Lower lobe of right lung (tissue), 2 donors: ENCODE results near the gene MED9. TPM values are rescaled to one million over a fixed set of nuclear protein-coding genes. Genes with fewer than 3 reads are reported as not detected.

Experiments
- ATAC-seq, 2 donors: fragments of 200-7000 bp; cut with Tn5 transposase; one replicate each; pipeline ENCODE4 v1.9.1; 2020 to 2022; ENCODE audit warnings: mild to moderate bottlenecking in 2 of 2, moderate library complexity in 2 of 2
- DNase-seq: peaks from one replicate; pipeline ENCODE4 v3.0.0-alpha.2; 2020
- H3K27ac ChIP-seq: fragments of 200-600 bp; one replicate; pipeline ENCODE4 v1.8.0; 2022
- H3K27me3 ChIP-seq: fragments of 200-600 bp; one replicate; pipeline ENCODE4 v1.8.0; 2022; ENCODE audit warnings: low read depth
- H3K36me3 ChIP-seq: fragments of 200-600 bp; one replicate; pipeline ENCODE4 v1.8.0; 2022; ENCODE audit warnings: mild to moderate bottlenecking
- H3K4me1 ChIP-seq: fragments of 200-600 bp; one replicate; pipeline ENCODE4 v1.8.0; 2022
- H3K4me3 ChIP-seq: fragments of 200-600 bp; one replicate; pipeline ENCODE4 v1.8.0; 2022; ENCODE audit warnings: mild to moderate bottlenecking
- H3K9me3 ChIP-seq: fragments of 200-600 bp; one replicate; pipeline ENCODE4 v1.8.0; 2022
- intact Hi-C: fragments of 100-400 bp; cut with DNase I; formaldehyde crosslinking; loops from one replicate; pipeline ENCODE4 v1.11.0; 2022
- total RNA-seq: library from RNA; stranded (reverse); fragmentation: NEBNext Ultra II Directional; extraction: Animal tissue kit (Norgen Biotek cat#: 25700); gene quantifications from one replicate; pipeline ENCODE4 v1.2.1, GENCODE V29; 2021
- TF ChIP-seq, protein P1 (sequence below): fragments of 200-600 bp; IDR thresholded peaks from one replicate; pipeline ENCODE4 v1.8.0; 2022; ENCODE audit warnings: antibody characterized with exemption, mild to moderate bottlenecking
- donor health status: DM: no; HTN: yes; CAD: no; lungs with severe emphysema.

MED9 gene
- total RNA-seq, 1 donor from 2014 or later, result 14.5 TPM

DNA sequence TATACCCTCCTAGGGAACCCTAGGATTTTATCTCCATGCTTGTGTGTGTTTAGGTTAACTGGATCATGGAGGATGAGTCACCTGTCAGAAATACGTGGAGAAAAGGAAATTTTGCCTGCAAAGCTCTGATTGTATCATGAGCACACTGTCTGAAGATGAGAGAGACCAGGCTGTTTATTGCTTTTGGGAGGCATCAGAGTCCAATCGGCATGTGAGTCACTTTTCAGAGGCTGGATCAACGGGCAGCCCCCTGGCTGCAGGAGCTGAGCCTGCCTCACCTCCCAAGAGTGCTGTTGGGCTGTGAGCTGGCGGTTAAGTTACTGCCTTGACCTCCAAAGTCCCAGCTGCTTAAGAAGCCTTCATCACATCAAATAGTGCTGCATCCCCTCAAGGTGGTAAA is 41.5 kb upstream of the MED9 start:
- peak; percentile 14 for DNase-seq
- intact Hi-C loops, result no loop called here
- Histone ChIP-seq H3K4me1 (peaks cover 19% of the 10 kb centered on the region), H3K27me3 (no peaks in the 10 kb centered on the region), H3K27ac (no peak overlapping the region), H3K36me3 (no peaks in the 10 kb centered on the region), H3K9me3 (no peaks in the 10 kb centered on the region), H3K4me3 (no peak overlapping the region)
- TF ChIP-seq, protein P1, sequence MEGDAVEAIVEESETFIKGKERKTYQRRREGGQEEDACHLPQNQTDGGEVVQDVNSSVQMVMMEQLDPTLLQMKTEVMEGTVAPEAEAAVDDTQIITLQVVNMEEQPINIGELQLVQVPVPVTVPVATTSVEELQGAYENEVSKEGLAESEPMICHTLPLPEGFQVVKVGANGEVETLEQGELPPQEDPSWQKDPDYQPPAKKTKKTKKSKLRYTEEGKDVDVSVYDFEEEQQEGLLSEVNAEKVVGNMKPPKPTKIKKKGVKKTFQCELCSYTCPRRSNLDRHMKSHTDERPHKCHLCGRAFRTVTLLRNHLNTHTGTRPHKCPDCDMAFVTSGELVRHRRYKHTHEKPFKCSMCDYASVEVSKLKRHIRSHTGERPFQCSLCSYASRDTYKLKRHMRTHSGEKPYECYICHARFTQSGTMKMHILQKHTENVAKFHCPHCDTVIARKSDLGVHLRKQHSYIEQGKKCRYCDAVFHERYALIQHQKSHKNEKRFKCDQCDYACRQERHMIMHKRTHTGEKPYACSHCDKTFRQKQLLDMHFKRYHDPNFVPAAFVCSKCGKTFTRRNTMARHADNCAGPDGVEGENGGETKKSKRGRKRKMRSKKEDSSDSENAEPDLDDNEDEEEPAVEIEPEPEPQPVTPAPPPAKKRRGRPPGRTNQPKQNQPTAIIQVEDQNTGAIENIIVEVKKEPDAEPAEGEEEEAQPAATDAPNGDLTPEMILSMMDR, result no peak
- ATAC-seq, result no peak

DNA sequence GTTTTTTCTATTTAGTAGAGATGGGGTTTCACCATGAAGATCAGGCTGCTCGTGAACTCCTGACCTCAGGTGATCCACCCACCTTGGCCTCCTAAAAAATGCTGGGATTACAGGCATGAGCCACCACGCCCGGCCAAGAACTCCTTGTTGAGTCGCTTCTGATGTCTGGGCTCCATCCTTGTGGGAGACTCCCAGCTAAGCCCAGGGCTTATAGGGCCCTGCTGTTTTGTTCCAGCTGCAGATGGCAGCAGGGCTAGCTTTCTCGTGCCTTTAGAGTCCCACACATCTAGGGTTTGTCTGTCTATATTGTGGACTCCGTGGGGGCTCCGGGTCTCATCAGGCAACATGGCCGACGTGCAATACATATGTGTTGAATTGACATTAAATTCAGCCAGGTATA is 39.3 kb upstream of the MED9 start:
- no peak overlapping the region for H3K4me3 ChIP-seq
- H3K4me1 ChIP-seq, result peaks cover 24% of the 10 kb centered on the region
- H3K27ac ChIP-seq, result no peak overlapping the region
- intact Hi-C loops, result no loop called here
- H3K36me3 ChIP-seq, result no peaks in the 10 kb centered on the region
- TF ChIP-seq, protein P1, result no peak
- ATAC-seq, result no peak
- DNase-seq, result no peak
- no peaks in the 10 kb centered on the region for H3K9me3 ChIP-seq
- H3K27me3 ChIP-seq, result no peaks in the 10 kb centered on the region

DNA sequence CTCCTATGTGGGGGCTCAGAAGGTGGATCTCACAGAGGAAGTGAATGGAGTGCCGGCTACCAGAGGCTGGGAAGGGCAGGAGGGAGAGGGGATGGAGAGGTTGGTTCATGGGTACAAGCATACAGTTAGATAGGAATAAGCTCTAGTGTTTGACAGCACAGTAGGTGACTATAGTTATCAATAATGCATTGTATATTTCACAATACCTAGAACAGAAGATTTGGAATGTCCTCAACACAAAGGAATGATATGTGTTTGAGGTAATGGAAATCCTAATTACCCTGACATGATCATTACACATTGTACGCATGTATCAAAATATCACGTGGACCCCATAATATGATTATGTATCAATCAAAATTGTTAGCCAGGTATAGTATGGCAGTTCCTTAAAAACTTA is 38.9 kb upstream of the MED9 start:
- Histone ChIP-seq H3K4me1 (peaks cover 21% of the 10 kb centered on the region), H3K27ac (no peak overlapping the region), H3K9me3 (no peaks in the 10 kb centered on the region), H3K36me3 (no peaks in the 10 kb centered on the region), H3K4me3 (no peak overlapping the region), H3K27me3 (no peaks in the 10 kb centered on the region)
- DNase-seq (no peak), ATAC-seq (no peak)
- TF ChIP-seq, protein P1, result no peak
- intact Hi-C loops, result no loop called here

DNA sequence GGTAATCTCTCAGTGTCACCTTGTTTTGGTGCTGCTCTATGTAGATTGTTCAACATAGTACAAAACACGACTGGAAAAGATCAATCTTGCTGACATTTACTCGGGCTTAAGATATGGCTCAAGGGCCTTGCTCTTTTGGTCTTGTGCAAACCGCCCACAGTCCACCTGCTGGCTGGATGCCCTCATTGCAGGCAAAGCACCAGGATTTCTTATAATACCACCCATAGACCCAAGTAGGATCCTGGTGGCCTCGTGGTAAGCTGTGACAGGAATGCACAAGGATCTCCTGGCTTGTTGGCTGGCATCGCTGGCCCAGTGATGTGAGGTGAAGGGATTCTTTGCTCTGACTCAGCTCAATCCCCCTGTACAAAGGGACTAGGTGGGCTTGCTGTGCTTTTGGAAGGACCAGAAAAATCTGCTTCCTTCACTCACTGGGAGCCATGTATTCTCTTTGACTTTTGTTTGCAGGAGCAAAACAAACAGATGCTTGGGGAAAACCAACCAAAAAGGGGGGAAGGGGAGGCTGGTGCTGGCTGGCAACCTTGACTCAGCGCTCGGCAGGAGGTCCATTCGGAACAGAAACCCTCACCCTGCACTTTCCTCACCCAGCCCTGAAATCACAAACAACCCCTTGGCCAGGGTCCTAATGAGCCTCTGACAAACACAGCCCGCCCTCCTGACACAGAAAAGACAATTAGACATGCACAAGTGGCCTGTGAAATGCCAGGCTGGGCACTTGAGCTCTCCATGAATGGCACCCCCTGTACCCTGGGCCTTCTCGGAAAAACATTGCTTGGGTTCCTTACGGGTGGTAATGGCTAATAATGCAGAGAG is 36.6 kb upstream of the MED9 start:
- TF ChIP-seq, protein P1, result peak; percentile 64
- H3K36me3 ChIP-seq, result no peaks in the 10 kb centered on the region
- peak; percentile 80 for DNase-seq
- H3K4me3 ChIP-seq, result no peak overlapping the region
- no peaks in the 10 kb centered on the region for H3K9me3 ChIP-seq
- peak; percentile 85 for ATAC-seq
- intact Hi-C loops, result no loop called here
- H3K27me3 ChIP-seq, result no peaks in the 10 kb centered on the region
- H3K4me1 ChIP-seq, result peaks cover 18% of the 10 kb centered on the region
- H3K27ac ChIP-seq, result peak overlapping the region; percentile 75

DNA sequence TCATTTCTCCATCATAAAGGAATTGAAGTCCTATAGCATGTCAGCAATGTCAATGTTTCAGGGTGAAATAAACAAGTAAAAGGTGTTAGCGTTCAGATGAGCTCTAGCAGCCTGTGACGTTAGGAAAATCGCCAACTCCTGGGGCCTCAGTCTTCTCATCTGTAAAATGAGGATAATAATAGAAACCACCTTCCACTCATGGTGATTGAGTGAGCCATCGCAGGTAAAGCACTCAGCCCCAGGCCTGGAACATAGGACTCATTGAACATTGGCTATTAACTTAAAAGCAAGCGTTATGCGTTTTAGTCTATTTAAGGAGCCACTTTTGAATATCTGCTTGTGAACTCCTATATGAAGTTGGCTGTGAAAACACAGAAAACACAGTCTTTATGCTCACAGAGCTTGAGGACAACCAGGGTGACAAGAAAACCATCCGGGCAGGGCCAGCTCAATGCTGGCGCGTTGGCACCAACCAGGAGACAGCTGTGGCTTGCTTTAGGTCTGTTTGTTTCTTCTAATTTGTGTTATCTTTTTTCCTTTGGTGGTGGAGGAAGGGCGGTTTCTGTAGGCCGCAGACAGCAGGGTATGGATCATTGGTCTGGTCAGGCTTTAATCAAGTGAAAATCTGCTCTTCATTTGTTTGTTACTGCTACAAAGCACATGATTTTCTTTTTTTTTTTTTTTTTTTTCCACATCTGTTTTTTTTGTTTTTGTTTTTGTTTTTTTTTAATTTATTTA is 35.7 kb upstream of the MED9 start:
- no peak overlapping the region for H3K4me3 ChIP-seq
- TF ChIP-seq, protein P1, result no peak
- H3K36me3 ChIP-seq, result no peaks in the 10 kb centered on the region
- DNase-seq (no peak), ATAC-seq (no peak)
- peak overlapping the region; percentile 75 for H3K27ac ChIP-seq
- H3K27me3 ChIP-seq, result no peaks in the 10 kb centered on the region
- intact Hi-C loops, result no loop called here
- H3K9me3 ChIP-seq, result no peaks in the 10 kb centered on the region
- peaks cover 25% of the 10 kb centered on the region for H3K4me1 ChIP-seq
